Right renal cortex interstitium (tissue), 3 donors: Measurements from ENCODE around the gene IVNS1ABP. TPM values are rescaled to one million over a fixed set of nuclear protein-coding genes. Genes with fewer than 3 reads are reported as not detected.
"Not testable (repeated sequence)": the region's sequence is repeated elsewhere in the genome, so short reads cannot be mapped to it uniquely, and the experiment has no call there.

Experiments
- DNase-seq, 3 donors: peaks; one replicate each; pipeline ENCODE4 v3.0.0-alpha.2; 2013; ENCODE audit warnings: low read depth in 3 of 3, low spot score in 2 of 3
- polyA plus RNA-seq, 3 donors: library from polyadenylated mRNA; unstranded; fragments of 120-200 nt; gene quantifications; one replicate each; pipeline ENCODE4 v1.2.1, GENCODE V29; 2013; ENCODE audit not compliant: insufficient read length in 3 of 3

IVNS1ABP gene
- polyA plus RNA-seq, 3 donors = 305 to 366 (median 313) TPM

DNA sequence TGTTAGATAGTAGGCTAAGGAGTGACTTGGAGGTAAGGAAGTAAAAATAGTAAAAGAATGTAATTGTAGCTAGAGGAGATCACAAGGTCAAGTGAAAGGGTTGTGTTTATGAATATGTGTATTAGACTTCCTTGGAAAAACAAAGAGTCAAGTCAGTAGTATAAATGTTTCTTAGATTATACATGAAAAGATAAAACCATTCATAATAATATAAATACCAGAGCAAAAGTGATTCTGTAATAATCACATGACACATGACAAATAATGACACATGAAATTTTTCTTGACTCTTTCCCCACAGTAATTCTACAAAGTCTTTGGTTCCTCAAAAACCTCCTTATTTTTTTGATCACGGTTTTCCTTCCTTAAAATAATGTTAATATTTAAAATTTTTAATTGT is 56.4 kb downstream of the IVNS1ABP start:
- no peak for DNase-seq

DNA sequence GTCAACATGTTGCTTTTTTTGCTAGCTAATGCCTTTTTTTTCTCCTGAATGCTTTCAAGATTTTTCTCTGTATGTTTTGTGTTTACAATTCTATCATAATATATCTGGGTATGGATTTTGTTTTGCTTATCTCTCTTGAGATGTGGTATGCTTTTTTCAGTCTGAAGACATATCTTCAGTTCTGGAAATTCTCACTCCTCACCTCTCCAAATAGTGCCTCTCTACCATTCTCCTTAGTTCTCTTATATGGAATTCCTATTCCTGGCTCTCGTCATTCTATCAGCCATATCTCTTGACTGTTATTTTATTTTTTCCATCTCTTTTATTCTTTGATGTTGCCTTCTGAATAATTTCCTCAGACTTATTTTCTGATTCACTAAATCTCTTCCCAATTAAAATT is 58.4 kb downstream of the IVNS1ABP start:
- DNase-seq = no peak

DNA sequence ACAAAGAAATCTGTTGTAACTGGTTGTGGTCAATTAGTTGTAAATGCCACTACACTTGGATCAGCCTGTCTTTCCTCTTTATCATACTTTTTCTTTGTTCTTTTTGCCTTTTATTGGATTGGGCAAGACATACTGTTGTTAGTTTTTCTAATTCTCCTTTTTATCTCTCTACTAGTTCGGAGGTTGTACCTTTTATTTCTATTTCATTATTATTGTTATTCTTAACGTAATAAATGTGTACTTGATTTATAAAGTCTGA is 59.2 kb downstream of the IVNS1ABP start:
- DNase-seq = no peak

DNA sequence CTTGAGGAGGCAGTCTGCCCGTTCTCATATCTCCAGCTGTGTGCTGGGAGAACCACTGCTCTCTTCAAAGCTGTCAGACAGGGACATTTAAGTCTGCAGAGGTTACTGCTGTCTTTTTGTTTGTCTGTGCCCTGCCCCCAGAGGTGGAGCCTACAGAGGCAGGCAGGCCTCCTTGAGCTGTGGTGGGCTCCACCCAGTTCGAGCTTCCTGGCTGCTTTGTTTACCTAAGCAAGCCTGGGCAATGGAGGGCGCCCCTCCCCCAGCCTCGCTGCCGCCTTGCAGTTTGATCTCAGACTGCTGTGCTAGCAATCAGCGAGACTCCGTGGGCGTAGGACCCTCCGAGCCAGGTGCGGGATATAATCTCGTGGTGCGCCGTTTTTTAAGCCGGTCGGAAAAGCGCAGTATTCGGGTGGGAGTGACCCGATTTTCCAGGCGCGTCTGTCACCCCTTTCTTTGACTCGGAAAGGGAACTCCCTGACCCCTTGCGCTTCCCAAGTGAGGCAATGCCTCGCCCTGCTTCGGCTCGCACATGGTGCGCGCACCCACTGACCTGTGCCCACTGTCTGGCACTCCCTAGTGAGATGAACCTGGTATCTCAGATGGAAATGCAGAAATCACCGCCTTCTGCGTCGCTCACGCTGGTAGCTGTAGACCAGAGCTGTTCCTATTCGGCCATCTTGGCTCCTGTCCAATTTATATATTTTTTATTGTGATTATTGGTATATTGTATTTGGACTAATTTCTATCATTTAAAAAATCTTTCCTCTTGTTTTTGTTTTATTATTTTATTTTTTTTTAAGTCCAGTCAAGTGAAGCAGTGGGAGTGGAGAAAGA is 59.7 kb downstream of the IVNS1ABP start:
- not testable (repeated sequence) for DNase-seq

DNA sequence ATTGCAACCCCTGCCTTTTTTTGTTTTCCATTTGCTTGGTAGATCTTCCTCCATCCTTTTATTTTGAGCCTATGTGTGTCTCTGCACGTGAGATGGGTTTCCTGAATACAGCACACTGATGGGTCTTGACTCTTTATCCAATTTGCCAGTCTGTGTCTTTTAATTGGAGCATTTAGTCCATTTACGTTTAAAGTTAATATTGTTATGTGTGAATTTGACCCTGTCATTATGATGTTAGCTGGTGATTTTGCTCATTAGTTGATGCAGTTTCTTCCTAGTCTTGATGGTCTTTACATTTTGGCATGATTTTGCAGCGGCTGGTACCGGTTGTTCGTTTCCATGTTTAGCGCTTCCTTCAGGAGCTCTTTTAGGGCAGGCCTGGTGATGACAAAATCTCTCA is 61.4 kb downstream of the IVNS1ABP start:
- not testable (repeated sequence) for DNase-seq

DNA sequence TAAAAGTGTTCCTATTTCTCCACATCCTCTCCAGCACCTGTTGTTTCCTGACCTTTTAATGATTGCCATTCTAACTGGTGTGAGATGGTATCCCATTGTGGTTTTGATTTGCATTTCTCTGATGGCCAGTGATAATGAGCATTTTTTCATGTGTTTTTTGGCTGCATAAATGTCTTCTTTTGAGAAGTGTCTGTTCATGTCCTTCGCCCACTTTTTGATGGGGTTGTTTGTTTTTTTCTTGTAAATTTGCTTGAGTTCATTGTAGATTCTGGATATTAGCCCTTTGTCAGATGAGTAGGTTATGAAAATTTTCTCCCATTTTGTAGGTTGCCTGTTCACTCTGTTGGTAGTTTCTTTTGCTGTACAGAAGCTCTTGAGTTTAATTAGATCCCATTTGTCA is 64.6 kb downstream of the IVNS1ABP start:
- DNase-seq = not testable (repeated sequence)

DNA sequence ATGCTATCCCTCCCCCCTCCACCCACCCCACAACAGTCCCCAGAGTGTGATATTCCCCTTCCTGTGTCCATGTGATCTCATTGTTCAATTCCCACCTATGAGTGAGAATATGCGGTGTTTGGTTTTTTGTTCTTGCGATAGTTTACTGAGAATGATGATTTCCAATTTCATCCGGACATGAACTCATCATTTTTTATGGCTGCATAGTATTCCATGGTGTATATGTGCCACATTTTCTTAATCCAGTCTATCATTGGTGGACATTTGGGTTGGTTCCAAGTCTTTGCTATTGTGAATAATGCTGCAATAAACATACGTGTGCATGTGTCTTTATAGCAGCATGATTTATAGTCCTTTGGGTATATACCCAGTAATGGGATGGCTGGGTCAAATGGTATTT is 65.1 kb downstream of the IVNS1ABP start:
- DNase-seq = not testable (repeated sequence)

DNA sequence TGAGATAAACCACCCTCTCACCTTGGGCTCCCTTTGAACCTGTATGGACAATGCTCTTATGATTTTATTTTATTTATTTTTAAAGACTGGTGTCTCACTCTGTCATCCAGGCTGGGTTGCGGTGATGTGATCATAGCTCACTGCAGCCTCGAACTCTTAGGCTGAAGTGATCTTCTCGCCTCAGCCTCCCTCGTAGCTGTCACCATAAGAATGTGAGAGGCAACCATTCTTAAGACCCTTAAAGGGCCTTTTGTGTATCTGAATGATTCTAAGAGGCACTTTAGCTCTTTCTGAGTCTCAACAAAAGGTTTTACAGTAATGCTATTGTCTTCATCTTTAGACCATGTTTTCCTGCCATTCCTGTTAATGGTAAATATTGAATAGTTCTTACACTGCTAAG is 67.0 kb downstream of the IVNS1ABP start:
- no peak for DNase-seq

DNA sequence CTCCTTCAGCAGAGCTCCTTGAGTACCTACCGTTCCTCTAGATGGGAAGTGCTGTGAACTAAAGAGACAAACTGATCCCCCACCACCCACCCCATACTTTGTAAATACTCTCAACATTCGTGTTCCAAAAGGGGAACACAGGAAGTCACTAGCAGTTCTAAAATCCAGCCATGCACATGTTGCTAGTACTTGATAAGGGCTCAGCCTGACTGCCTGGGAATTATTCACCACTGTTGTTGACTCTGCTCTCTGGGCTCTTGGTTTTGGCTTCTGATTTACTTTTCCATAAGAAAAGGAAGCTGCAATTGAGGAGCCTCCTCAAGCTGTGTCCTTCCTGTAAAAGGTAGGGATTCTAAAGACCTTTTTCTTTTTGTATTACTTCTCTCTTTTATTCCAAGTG is 67.5 kb downstream of the IVNS1ABP start:
- no peak for DNase-seq

Other genes with a start within 250 kb of the IVNS1ABP start
- gene TRMT1L, start 160.3 kb downstream of the IVNS1ABP start, polyA plus RNA-seq = 10 to 100 TPM; 24.9 to 31.1 (median 27.4) TPM
- gene SWT1, start 160.1 kb downstream of the IVNS1ABP start, polyA plus RNA-seq = 10 to 100 TPM in 1 of 3 donors, 1 to 10 TPM in 2; 8.8 to 10.1 (median 9.9) TPM